Measurements from ENCODE around the gene HEATR1.
"Not testable (repeated sequence)": the region's sequence is repeated elsewhere in the genome, so short reads cannot be mapped to it uniquely, and the experiment has no call there.

The HEATR1 gene

DNA sequence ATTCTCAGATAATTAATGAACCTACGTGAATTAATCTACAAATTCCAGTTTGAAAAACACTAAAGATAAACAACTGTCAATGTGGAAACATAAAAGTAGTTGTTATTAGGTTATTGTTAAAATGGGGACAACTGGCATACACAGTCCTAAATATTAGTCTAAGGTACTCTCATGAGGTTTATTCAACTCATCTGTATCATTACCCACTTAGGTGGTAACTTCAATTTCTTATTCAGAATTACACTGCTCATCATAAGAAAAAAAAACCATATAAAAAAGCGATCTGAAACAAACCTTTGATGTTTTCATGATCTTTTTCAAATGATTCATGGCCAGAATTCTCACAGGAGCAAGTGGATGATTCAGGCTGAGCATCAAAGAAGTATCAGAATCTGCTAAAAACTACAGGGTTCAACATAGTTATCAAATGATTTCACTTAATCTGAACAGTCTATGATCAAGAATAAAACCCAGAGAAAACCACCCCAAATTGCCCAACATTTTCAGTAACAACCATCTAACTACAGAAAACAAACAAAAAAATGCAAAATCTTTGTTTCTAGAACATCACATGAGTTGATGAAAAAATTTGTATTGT lies 13.7 kb downstream of the HEATR1 start:
- no peak for DNase-seq

DNA sequence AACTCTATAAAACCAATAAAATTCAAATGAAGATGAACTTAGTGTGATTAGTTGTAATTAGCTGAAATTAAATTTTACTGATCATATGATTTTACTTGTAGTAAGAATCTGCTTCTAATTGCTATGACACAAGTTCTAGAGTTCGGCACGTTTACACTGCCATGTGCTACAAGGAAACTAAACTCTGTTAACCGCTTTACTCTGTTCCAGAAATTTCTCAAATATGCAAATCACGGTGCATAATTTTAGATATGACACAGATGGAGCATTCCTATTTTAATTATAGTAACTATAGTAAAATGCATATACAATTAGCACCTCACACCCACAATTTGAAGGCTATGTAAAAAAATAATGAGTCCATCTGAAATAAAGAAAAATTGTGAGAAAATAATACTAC lies 14.8 kb downstream of the HEATR1 start:
- no peak for DNase-seq

DNA sequence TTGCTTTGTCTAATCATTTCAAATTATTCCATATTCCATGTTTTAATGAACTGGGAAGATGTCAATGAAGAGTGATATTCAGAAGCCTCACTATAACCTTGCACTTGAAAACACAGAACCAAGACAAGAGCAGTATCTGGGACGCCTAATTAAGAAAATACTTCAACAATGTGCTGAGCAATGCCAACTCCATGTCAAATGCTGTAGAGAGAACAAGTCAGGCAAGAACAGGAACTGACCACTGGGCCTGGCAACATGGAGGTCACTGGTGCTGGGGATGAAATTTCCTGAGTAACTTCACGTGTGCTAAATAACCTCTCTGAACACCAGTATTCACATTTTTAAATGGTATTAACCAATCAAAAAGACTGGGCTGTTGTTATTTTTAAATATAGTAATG lies 22.8 kb downstream of the HEATR1 start:
- DNase-seq: no peak

DNA sequence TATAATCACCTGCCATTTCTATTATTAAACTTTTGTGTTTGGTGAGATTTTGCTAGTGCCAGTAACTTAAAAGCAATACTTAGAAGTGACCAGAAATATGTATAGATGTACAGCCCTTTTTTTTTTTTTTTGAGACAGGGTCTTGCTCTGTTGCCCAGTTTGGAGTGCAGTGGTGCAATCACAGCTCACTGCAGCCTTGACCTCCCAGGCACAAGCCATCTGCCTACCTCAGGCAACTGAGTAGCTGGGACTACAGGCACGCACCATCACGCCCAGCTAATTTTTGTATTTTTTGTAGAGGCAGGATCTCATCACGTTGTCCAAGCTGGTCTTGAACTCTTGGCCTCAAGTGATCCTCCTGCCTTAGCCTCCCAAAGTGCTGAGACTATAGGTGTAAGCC lies 23.9 kb downstream of the HEATR1 start:
- DNase-seq: not testable (repeated sequence)

DNA sequence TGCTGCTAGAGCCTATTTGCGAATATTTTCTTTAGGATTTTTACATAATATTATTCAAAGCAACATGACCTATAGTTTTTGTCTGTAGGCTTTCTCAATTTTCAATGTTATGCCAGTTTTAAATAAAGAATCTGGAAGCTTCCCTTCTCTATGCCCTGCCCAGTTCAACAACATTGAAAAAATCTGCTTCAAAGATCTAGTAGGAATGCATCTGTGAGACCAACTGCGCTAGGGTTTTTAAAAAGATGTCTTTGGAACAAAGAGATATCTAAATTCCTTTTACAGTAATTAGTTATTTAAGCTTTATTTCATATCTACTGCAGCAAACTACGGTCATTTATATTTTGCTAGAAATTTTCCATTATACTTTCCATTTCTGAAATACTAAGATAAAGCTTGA lies 25.7 kb downstream of the HEATR1 start:
- no peak for DNase-seq

DNA sequence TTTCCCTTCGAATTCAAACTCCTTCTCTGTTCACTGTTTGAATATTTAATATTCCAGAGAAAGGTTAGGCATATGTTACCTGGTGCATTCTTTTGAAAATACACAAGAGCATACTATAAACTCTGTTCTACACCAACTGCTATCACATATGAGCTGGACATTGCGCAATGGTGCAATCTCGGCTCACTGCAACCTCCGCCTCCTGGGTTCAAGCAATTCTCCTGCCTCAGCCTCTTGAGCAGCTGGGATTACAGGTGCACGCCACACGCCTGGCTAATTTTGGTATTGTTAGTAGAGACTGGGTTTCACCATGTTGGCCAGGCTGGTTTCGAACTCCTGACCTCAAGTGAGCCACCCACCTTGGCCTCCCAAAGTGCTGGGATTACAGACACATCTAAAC lies 27.3 kb downstream of the HEATR1 start:
- DNase-seq: not testable (repeated sequence)

DNA sequence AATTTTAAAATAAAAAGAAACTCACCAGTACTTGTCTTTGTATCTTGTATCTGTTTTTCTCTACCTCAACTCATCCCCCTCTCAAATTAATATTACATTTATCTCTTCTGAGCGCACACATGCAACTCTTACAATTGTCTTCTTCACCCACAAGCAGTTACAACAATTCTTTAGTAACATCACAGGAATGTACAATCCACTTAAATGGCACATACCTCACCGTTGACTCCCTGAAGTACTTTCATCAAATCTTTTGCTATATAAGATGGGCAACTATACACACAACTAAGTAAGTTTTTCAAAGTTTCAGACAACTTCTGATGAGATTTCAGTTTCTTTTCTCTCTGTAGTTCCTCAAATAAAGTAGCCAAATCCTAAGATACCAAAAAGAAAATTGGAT lies 28.3 kb downstream of the HEATR1 start:
- no peak for DNase-seq

DNA sequence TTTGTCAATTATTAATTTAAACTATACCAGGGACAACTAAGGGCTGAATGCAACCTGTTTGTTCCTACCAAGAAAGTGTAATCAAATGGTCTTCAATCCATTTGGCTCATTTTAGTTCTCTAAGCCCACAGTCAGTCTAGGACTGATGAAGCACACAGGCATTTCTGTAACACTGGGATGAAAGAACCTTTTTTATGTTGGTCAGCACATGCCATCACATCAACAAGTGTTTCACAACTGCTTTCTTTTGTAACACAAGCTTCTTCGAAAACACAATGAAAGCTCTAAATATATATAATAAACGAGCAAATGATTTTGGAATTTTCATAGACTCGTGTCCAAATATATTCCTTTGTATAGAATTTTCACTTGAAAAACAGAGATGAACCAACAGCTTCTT lies 28.8 kb downstream of the HEATR1 start:
- no peak for DNase-seq

DNA sequence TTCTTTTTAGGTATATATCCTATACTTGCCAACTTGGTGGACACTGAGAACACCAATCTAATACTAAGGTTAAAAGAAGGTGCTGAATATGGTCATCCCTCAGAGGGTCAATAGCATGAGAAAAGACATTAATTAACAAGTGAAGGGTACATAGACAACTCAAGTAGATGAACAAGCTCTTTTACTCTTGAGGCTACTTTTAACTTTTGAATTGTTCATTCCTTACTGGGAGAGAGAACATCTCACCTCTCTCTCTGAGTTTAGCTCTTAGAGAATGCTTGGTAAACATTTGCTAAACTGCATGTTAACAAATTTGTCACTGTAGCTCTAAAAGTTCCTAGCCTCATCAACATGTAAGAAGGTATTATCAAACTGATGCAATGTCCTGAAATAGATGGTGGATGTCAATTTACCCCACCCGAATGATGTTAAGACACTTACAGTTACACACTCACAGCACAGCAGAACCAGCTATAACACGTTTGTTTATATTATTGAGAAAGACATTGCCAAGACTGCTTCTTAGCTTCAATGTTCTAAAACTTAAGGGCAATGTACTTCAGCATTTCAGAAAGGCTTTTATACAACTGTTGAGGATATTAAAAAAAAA lies 35.9 kb downstream of the HEATR1 start:
- DNase-seq: no peak

DNA sequence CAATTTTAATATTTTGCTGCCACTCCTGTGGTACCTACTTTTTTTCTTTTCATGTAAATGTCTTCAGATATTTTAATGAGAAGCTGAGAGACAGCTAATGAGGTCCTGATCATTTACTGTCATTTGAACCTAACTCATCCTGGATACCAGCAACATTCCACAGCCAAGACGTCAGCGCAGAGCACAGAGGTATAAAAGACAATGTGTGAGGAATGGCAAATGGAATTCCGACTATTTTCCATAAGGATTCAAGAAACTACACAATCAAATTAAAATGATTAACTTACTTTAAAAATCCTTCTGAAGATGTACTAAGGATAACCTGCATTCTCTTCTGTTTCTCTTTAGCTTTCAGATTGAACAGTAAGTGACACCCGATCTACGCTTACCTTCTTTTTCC lies 38.8 kb downstream of the HEATR1 start:
- no peak for DNase-seq

DNA sequence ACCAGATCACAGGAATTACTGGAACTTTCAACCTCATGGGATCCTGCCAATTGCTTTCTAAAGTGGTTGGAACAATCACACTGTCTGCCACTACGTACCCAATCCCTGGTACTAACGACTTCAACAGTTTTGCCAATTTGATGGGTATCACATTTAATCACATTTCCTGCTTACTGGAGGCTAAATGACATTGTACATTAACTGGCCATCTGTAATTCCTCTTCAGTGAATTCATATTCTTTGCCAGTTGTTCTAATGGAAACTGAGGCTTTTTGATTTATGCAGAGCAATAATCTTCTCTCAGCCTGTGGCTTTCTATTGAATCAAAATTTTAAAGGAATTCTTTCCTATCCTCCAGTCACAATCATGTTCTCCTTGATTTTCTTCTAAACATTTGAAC lies 42.3 kb downstream of the HEATR1 start:
- DNase-seq: no peak

DNA sequence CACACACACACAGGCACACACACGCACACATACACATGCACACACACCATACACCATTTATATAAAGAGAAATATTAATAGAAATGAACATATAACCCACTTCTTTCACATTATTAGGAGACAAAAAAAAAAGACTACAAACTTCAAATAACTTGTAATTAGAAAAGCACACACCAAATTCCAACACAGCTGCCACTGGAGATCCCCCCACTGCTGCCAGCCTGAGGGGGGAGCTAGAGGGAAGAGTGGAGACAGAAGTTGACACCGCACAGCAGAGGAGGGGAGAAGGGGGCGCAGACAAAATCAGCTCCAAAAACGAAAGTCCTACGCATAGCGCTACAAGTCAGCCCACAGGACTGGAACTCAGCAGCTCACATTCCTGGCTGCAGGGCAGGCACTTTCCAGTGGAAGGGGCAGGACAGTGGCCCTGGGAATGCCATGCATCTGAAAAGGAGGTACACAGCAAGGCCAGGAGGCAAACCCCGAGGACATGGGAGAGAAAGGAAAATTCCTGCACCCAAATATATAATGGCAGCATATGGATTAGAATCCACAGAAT lies 44.0 kb downstream of the HEATR1 start:
- DNase-seq: no peak

DNA sequence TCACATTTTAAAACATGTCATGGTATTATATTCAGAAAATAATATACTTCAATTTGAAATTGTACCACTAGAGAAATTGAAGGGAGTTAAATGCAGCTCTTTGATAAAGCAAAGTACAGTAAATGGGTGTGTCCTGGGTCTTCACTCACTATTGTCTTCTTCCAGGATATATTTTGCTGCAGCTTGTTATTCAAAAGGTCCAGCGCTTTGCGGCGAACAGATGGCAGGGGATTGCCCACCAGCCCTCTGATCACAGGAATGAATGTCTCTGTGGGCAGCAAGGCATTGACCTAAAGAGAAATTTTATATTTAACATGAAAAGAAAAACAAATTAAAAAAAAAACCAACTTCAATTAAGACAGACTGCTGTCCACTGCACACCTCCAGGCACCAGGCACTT lies 45.5 kb downstream of the HEATR1 start:
- no peak for DNase-seq

DNA sequence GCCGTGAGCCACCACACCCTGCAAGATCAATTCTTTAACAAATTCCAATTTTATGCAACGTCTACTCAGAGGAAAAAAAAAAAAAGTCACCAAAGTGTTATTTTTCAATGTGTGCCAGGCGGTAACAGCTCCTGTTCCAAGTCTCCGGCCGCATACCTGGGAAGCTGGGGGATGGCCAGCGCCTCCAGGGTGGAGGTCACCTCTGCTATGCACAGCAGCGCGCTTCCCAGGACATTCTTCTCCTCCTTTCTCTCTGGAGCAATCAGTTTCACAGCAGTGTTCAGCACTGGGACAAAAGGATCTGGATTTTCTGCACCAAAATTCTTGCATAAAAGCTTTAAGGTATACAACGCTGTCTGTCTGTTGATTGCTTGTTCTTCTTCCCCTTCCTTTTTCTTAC lies 46.2 kb downstream of the HEATR1 start:
- no peak for DNase-seq

DNA sequence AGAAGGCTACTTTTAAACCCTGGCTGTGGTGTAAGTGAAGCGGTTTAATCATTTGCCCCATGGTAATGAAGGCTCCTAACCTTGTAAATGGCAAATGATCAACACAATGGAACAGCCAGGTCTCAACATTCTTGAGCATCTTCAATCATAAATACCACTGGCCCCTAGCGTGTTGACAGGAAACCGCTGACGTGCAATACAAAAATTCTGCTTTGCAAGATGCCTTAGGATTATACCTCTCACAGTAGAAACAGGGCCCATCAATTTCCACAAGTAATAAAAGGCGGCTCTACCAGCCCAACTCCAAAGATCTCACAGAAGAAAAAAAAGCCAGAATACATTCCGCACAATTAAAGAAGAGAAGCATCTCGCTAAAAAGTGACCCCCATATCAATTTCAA lies 47.7 kb downstream of the HEATR1 start:
- DNase-seq: no peak

DNA sequence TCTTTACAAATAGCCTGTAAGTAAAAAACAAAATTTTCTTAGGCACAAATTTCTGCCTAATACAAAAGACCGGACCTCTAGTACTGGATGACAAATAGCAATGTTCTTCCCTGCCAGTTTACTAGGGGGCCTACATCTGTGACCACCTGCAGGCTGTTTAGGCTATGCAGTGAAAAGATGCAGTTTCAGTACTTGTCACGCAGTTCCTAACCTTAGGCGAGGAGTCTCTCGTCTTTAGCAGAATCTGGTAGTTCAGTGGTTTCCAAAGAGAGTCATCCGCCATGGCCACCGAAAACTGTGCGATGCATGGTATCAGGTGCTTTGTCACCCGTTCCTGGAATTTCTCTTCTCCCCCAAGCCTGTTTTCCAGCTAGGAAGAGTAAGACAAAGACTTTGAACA lies 50.9 kb downstream of the HEATR1 start:
- DNase-seq: no peak

DNA sequence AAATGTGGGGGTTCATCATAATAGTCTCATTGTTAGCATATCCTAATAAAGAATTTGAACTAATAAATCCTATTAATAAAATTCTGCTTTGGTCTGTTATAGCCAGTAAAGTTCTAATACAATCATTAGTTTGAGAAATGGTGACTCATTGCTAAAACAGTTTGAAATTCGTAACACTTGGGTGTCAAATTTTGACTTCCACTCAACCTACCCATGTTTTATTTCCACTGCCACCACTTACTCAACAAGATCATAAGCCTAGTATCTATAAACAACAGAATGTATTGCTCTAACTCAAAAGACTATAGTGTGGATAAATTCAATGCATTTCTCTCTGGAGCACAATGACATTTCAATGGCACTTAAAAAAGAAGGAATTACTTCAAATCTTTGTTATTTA lies 51.4 kb downstream of the HEATR1 start:
- no peak for DNase-seq

DNA sequence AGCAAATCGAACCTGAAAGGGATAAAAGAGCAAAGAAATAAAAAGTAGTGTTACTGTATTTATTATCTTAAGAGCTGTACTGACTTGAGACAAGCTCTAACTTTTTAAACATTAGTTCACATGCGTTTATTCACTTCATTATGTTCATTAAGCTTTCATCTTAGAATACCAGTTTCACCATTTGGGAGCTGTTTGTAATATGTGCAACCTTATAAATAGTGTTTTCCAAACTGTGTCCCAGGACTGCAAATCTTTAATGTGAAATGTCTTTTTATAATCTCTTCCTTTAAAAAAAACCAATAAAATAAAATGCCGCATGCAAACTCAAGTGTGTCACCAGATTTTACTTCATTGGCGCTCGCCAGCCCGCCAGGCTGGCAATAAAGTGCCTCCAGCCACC lies 52.2 kb downstream of the HEATR1 start:
- DNase-seq: no peak

DNA sequence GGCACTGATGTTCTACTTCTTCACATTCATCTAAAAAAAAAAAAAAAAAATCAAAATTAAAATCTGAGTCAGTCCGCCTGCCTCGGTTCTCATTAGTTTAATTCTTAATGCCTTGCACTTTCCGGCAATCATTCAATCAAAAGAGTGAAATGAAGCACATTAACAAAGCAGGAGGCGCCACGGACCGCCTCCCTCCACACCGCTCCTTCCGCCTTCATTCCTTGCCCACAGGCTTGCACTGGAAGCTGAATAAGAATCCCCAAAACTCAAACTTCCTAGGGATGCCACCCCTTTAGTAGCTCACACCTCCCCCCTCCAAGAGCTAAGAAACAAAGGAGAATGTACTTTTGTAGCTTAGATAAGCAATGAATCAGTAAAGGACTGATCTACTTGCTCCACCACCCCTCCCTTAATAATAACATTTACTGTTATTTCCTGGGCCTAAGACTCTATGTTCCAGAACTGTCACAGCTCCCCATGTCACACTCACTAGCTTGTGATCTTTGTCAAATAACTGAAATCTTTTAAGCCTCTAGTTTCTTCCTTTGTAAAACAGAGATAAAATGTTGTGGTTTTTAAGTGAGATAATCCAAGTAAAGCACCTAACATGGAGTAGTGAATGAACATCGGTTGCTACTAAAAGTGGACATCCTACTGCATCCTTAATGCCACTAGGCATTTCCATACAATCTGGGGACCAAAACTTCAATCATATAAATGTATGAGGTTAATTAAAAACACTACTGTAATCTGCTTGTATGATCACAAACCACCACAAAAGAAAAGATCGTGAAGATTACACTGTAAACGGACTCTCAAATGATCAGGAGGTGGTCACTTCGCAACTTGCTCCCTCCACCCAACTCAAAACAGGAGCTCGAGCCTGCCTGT lies 53.1 kb downstream of the HEATR1 start:
- DNase-seq: no peak

DNA sequence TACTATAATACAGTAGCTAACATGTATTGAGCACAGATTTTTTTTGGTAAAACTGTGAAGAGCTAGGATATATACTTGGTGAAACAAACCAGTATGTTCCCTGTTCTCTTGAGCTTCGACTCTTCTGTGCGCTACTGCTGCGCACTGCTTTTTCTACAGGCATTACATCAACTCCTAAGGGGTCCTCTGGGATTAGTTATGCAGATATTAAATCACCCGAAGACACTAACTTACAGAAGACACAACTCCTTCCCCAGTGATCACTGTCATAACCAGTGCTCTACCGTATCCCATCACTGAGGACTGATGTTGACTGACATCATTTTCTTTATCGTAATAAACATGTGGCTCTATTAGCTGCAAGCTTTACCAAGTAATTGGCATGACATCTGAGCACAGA lies 55.9 kb downstream of the HEATR1 start:
- no peak for DNase-seq

DNA sequence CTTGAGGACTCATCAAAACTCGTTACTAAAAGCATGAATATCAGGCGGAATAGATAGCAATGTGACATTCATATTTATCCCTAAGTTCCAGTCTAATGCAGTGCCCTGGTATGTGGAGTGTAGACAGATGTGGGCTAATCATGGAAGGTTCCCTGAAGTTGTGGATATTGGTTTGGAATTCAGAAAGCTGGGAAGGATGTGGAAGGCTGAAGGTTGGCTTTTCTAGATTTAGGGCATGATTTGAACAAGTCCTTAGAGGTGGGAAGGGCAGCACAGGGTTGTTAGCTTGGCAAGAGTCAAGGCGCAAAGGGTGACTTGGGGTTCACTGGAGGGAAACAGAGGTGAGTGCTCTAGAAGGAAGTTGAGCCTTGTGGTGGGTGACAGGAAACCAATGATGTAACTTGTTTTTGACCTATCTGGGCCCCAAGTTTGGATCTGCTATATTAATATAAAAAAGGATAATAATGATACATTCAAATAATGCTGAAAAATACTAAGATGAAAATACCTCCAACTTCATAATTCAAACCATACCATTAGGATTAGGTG lies 58.6 kb downstream of the HEATR1 start:
- DNase-seq: no peak

DNA sequence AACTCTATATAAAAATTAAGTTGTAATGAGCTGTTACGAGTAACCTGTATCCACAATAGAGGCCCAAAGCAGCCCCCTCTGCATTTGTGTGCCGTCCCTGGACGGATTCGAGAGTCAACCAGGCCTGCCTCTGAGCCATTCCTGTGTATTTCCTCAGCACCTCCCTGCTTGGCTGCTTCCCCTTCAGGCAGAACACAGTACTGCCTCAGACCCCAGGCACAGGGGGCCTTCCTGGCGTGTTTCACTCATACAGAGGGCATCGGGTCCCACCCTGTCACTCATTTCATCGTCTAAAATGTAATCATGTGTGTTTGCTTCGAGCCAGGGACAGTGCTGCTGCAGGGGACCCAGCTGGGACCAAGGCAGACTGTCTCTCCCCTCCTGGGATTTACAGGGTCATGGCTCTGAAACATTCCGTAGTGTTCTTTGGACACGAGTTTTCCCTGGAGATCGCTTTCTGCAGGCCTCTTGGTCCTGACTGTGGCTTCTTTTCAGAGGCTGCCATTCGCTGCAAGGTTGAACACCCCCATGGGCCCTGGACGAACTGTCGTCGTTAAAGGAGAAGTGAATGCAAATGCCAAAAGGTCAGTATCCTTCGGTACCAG lies 61.1 kb downstream of the HEATR1 start:
- no peak for DNase-seq

DNA sequence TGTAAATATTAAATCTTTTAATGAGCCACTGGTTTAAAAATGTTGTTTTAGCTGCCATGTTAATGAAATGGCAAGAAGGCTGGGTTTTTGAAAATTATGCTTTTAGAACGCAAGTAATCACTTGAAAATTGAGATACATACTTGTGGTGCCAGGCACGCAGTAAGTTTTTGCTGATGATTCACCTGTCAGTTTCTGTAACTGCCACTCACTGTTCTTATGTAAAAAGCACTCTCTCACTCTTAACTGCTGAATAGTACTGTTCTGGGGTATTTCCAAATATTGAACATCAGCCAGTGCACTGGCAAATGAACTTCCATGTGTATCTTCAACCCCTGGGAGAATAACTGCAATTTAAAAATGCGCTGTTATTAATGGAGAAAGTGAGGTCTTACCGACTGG lies 62.6 kb downstream of the HEATR1 start:
- no peak for DNase-seq
